NCI-H1436 treated with DMSO at 0.1 percent for 48 hours (cell line): ENCODE results near the gene PIK3C2A.
A peak's percentile ranks its signal among the peaks of the same experiment; 100 is the strongest.

Source experiments
- DNase-seq: peaks from one replicate; lab custom pipeline; 2025; lab: John Stamatoyannopoulos, UW

PIK3C2A gene

GRCh38 chr11:17211286-17211685 is 3.5 kb upstream of the PIK3C2A start:
- DNase-seq: no peak

DNA sequence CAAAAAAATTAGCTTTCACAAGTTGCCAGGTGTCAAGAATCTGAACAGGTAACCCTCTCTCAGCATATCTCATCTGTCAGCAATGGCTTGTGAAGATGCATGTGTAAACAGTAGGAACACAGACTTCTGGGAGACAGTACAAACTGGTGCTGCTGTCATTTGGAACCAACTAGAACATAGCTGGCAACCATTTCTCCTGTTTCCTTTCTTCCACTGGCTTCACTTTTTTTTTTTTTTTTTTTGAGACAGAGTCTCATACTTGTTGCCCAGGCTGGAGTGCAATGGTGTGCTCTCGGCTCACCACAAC is 2.1 kb upstream of the PIK3C2A start:
- no peak for DNase-seq

DNA sequence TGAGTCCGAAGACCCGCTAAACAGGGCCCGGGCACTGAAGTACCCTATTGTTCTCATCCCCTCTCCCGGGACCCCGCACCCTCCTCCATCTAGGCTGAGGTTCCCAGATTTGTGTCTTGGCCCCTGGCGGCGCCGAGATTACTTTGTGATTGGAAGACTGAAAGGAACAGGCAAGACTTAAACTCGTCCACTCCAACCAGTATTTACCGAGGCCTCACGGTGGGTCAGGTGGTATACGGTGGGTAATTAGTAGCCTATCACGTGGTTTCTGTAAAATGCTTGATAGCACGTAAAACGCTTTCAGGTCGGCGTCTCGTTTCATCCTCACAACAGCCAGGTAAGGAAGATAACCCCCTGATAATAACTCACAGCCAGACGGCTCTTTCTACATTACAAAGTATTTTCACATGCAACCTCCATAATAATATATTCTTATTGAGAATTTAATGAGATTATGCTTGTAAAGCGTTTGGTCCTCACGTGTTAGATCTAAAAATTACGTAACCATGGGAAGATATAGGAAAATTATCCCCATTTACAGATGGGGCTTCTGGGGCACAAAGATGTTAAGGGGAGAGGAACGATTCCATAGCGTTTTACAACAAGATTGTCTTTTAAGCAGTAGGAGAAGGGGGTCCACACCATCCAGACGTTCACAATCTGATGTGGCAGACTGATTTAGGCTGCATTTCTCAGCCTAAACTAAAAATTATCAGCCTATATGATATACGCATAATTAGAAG is 642 bp upstream of the PIK3C2A start:
- peak; percentile 80 for DNase-seq

DNA sequence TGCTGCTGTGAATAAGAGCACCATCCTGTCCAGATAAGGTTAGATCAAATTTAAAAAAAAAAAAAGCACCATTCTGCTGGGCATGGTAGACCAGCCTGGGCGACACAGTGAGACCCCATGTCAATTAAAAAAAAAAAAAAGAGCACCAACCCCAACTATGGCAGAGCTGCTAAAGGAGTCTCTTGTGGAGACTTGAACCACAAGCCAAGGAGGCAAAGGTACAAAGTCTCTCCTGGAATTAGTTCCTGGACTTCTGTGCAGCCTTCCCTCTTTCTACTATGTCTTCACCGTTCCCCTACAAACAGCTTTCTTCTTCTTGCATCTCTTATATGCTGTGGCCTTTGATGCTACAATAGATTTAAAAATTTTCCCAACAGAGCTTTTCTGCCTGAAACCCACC is 1.3 kb downstream of the PIK3C2A start:
- DNase-seq: no peak

DNA sequence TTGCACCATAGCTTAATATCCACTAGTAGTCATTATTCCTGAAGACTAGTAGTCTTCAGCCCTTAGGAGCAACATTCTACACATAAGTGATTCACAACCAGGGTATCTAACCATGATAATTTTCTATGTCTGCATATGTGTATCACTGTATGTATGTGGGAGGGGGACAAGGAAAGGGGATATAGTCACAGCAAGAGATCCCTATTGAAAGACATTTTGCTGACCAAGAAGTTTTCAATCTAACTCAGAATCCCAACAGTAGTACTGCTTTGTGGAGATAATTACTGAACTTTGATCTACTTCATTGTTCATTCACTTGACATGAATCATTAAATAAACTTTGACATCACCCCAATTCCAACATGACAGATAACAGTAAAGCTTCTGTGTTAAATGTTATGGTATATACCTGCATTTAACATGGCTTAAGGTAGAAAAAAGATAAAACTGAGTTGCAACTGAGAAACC is 10.3 kb downstream of the PIK3C2A start:
- no peak for DNase-seq

- DNase-seq: no peak
These were observed 19.1 kb downstream of the PIK3C2A start for GRCh38 chr11:17188675-17189074.

GRCh38 chr11:17186932-17187692 is 20.7 kb downstream of the PIK3C2A start:
- no peak for DNase-seq

DNA sequence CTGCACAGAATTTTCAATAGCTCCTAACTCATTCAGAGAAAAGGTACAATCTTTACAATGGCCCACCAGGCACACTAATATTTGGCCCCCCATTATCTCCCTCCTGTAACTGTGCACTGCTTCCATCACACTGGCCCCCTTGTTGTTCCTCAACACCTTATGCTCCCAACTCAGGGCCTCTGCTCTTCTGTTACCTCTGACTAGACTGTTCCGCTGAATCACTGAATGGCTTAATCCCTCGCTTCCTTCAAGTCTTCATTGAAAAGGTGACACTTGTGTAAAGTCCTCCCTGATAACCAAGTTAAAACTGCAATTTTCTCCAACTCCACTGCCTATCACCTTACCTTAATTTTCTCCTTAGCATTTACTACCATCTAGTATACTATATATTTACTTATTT is 21.8 kb downstream of the PIK3C2A start:
- DNase-seq: no peak

DNA sequence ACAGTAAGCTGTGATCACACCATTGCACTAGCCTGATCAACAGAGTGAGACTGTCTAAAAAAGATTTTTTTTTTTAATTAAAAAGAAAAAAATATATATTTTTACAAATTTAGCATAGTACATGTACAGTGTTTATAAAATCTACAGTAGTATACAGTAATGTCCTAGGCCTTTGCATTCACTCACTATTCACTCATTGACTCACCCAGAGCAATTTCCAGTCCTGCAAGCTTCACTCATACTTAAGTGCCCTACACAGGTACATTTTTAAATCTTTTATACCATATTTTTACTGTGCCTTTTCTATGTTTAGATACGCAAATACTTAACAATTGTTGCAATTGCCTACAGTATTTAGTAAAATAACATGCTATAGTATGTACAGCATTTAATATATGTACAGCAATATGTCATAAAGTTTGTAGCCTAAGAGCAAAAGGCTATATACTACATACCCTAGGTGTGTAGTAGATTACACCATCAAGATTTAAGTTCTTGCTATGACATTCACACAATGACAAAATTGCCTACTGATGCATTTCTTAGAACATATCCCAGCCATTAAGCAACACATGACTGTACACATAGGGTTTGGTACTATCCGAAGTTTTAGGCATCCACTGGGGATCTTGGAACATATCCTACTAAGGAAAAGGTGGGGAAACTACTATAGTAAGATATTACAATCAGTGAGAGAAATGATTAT is 22.8 kb downstream of the PIK3C2A start:
- DNase-seq: no peak

DNA sequence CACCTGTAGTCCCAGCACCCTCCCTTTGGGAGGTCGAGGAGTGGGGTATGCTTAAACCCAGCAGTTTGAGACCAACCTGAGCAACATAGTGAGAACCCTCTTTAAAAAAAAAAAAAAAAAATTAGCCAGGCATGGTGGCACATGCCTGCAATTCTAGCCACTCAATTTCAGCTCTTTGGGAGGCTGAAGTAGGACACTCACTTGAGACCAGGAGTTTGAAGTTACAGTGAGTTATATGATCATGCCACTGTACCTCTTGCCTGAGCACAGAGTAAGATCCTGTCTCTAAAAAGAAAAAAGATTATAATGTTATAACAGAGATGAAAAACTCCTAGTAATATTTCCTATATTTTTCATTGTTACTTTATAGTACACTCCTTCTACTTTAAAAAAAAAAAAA is 23.9 kb downstream of the PIK3C2A start:
- no peak for DNase-seq

- no peak for DNase-seq
These were observed 27.8 kb downstream of the PIK3C2A start for GRCh38 chr11:17179970-17180369.

- DNase-seq: no peak
These were observed 34.5 kb downstream of the PIK3C2A start for GRCh38 chr11:17173332-17173731.

- no peak for DNase-seq
These were observed 35.9 kb downstream of the PIK3C2A start for GRCh38 chr11:17171916-17172315.

- no peak for DNase-seq
These were observed 36.4 kb downstream of the PIK3C2A start for GRCh38 chr11:17171343-17171742.

GRCh38 chr11:17169876-17170275 is 37.9 kb downstream of the PIK3C2A start:
- DNase-seq: no peak

- no peak for DNase-seq
These were observed 42.4 kb downstream of the PIK3C2A start for GRCh38 chr11:17165247-17165890.

GRCh38 chr11:17164361-17165246 is 43.2 kb downstream of the PIK3C2A start:
- no peak for DNase-seq

GRCh38 chr11:17163736-17164135 is 44.0 kb downstream of the PIK3C2A start:
- no peak for DNase-seq

DNA sequence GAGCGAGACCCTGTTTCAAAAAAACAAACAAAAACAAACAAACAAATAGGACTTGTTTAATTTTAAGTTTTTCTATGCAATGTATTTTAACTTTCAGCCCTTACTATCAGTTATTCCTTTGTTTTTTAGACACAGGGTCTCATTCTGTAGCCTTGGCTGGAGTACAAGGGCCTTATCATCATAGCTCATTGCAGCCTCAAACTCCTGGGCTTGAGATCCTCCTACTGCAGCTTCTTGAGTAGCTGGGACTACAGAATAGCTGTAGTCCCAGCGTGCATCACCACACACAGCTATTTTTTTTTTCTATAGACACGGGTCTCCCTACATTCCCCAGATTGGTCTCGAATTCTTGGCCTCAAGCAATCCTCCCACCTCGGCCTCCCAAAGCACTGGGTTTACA is 44.5 kb downstream of the PIK3C2A start:
- DNase-seq: no peak

- DNase-seq: no peak
These were observed 45.4 kb downstream of the PIK3C2A start for GRCh38 chr11:17162376-17162775.

DNA sequence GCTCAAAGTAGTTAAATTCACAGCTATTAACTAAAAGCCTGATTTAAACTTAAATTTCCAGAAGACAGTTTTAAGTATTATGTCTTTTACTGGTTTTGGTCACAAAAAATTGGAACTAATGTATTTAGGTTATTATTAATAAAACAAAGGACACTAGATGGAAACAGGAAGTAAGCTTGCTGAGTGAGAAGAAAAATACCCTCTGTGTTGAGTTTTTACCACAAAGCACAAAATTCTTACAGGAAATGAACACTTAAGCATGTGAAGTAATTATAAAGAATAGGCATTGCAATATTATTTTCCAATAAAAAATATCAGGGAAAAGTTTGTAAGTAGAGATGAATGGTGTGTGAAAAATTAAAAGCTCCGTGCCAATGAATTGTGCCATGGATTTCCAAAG is 46.3 kb downstream of the PIK3C2A start:
- DNase-seq: no peak

DNA sequence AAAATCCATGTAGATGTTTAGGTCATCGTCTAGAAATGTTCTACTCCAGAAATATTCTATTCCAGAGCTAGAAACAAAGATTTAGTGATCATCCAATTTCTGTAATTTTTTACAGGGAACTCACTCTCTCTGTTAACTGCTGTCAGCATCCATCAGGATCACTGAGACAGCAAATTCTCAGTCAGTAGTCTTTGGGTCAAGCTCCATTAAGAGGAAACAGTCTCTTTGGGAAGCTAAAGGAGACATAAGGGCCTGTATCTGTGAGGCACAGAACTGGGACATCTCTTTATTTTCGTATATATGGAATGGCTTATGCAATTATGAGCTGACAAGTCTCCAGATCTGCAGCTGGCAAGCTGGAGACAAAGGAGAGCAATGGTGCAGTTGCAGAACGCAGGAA is 48.3 kb downstream of the PIK3C2A start:
- no peak for DNase-seq
